ENCODE measurements around the gene PRKAA2.

The PRKAA2 gene

DNA sequence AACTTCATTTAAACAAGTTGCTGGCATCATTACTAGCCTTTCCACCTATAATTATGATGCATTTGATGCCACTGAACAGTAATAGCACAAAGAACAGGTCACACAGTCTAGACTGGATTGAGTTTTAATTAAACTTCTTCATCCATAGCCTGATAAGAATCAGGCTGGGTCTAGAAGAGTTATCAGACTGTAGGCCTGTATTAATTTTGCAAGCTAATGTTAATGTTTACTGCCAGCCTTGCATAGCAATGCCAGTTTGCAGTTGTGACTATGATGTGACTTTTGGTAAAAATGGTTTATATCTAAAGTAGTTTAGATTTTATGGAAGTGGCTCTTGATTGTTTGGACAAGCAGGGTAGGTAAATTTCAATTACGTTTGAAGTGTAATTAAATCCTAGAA is 68.0 kb downstream of the PRKAA2 start:
- no peak for DNase-seq (ENCODE audit: low read depth)

DNA sequence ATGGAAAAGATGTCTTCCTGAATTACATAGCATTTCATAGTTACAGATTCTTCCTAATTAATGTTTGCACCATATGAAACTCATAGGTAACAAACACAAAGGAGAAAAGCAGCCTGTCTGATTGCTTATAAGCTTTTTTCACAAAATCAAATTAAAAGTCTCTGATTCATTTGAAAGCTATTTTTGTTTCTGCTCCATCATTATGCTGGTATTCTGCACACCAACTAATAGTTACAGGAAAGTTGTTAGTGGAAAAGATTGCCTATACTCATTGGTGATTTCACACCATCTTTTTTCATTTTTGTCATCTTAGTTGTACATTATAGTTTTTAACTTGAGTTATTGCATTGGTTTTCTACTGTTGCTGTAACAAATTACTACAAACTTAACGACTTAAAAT is 70.0 kb downstream of the PRKAA2 start:
- no peak for DNase-seq (ENCODE audit: low read depth)

DNA sequence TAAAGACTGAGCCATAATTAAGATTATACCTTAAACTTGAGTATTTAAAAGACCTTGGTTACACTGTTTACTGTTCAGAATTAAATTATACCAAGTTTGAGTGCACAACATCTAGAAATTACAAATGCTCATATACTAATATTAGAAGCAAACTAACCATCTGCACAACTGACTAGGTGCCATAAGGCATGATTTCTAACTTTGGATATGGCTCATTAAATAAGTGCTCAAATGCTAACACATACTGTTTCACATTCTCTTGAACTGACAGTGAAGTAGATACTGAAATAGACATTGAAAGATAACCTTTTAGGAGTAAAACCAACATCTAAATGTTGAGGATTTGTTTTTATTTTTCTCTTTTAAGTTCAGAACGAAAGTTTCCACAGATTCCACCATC is 74.1 kb downstream of the PRKAA2 start:
- no peak for DNase-seq (ENCODE audit: low read depth)

DNA sequence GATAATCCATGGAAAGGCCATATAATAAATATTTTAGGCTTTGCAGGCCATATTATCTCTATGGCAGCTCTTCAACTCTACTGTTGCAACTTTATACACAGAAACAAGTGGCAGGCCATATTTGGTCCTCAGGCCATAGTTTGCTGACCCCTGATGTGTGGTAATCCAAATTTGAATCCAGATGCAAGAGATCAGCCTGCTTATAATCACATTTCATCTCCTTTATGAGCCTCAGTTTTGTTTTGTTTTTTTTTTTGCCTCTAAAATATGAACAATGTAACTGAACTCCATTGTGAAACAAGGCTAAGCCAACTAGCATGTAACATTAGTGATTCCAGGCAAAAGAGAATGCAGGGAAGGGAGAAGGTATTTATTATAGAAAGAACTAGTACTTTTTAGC is 81.6 kb downstream of the PRKAA2 start:
- DNase-seq (ENCODE audit: low read depth): no peak

DNA sequence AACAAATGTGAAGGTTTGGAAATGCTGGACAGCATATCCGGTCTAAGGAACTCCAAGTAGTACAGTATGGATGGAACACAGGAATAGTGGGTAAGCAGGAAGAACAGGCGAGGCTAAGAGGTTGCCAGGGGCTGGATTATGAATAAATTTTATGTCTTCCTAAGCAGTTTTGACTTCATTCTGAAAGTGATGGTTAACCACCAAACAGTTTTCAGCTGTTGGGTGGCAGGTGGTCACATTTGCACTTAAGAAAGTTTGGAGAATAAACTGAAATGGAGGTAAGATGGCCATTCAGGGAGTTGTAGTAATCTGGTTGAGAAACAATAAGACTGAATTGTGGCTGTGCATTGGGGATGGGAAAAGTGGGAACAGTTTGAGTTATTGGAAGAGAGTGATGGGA is 83.8 kb downstream of the PRKAA2 start:
- no peak for DNase-seq (ENCODE audit: low read depth)

DNA sequence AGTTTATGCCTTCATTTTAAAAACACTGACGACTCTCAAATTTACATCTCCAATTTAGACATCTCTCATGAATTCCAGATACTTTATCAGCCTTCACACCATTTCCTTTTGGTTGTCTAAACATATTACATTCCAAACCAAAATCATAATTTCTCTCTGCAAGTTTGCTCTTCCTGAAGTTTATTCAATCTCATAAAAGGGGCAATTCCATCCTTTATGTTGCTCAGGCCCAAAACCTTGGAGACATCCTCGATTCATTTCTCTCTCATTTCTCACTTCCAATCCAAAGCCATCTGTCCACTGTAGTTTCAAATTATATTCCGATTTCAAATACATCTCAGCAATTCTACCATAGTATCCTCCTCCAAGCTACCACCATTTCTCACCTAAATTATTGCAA is 100.1 kb downstream of the PRKAA2 start:
- no peak for DNase-seq (ENCODE audit: low read depth)

DNA sequence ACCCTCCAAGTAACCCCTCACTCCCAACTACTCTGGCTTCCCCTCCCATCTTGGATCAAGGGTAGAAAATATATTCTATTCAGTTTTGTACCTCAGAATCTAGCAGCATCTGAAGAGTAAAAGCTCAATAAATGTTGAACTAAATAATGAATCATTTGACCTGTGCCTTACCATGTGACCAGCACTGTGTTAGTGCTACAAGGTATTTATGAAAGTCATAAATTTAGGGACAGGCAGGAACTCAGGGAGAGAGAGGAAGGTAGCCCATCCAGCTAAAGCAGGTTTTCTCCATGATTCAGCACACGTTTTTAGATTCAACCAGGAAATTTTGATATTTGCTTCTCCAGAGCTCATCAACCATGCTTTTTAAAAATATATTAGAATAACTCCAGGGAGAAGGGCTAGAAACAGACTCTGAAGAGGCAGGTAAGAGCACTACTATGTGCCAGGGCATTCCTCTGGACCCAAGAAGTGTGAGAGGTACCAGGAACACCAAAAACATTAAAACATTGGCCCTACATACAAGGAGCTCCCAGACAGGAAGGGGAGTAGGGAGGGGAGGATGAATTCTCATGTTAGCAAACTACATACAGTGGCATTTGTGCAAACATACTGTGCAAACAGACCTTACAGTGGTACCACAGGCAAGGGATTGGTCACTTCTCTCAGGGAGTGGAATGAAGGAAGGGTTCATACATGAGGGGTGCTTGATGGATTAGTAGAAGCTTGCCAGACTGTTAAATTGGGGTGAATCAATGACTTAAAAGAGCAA is 109.8 kb downstream of the PRKAA2 start:
- no peak for DNase-seq (ENCODE audit: low read depth)

DNA sequence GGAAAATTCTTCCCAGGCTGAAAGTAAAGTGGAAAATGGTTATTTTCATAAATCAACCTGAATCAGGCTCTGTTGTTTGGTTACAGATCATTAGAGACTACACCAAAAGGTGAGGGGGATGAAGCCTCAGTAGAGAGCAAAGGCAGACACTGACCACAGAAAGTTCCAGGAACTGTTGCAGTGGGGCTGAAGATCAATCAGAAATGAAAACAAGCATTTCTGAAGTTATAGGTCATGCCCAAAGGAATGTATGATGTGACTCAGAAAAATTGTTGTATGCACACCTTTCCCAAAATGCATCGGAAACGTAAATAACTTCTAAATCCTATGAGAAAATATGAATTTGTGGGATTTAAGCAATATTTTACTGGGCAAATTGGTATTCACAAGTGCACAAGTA is 110.8 kb downstream of the PRKAA2 start:
- no peak for DNase-seq (ENCODE audit: low read depth)

DNA sequence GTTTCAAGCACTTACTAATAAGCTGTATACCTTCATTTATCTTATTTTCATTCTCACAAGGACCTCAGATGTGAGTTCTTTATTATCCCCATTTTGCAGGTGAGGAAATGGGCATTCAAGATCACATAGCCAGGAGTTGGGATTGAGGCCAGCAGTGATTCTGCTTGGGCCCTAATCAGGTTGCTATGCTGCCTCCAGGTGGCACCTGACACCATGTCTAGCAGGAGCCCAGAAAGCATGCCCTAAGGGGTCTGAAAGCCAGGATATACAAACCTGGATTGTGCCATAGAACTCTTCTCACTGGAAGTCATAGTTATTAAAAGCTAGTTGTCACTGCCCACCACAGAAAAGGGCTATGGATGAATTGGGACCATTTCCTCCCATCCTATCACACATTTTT is 113.0 kb downstream of the PRKAA2 start:
- DNase-seq (ENCODE audit: low read depth): no peak

DNA sequence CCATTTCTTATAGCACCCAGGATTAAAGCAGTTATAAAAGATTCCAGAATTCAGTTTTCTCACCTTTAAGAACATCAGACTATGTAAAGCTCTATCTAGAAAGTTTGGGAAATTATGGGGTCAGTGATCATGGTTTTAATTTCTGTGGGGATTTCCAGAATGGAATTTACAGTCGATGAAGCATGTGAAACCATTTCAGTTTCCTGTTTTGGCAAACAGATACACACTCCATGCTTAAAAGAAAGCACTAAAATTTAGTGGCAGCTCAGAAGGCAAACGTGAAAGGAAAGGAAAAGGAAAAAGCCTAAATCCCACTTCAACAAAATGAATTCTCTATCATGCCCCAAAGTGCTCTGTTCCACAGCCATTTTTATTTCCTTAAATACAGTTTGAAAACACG is 113.7 kb downstream of the PRKAA2 start:
- no peak for DNase-seq (ENCODE audit: low read depth)

All from T follicular helper cell (primary cell).